Motor neuron (in vitro differentiated cells): ENCODE results near the gene RBPJL. TPM values are rescaled to one million over a fixed set of nuclear protein-coding genes. Genes with fewer than 3 reads are reported as not detected.

ENCODE experiments used
- ATAC-seq, 8 experiments: fragments of 200-7000 bp; cut with Tn5 transposase; replicated peaks in 6 of 8; 2 replicates each; pipeline ENCODE4 v1.8.0; 2021; ENCODE audit warnings: mild to moderate bottlenecking in 8 of 8, moderate library complexity in 8 of 8
- H3K27ac ChIP-seq, 2 donors: fragments of 250-450 bp; sonication (Bioruptor Pico); 2 replicates each; pipeline ENCODE4 v1.9.0; 2021; ENCODE audit warnings: antibody characterized with exemption in 2 of 2, mild to moderate bottlenecking in 2 of 2, moderate library complexity in 1 of 2
- H3K4me1 ChIP-seq, 2 donors: fragments of 250-450 bp; sonication (Bioruptor Pico); replicated peaks in 1 of 2; 2 replicates each; pipeline ENCODE4 v1.6.1; 2021; ENCODE audit warnings: antibody characterized with exemption in 2 of 2, mild to moderate bottlenecking in 2 of 2, moderate library complexity in 1 of 2
- H3K4me3 ChIP-seq, 5 donors: fragments of 250-450 bp; sonication (Bioruptor Pico); 2 replicates each; pipeline ENCODE4 v1.9.0; 2021; ENCODE audit warnings: antibody characterized with exemption in 5 of 5, mild to moderate bottlenecking in 5 of 5, moderate library complexity in 4 of 5
- WGBS, 10 experiments: fragments of 450-650 bp; shearing (Covaris generic); methylation state at CpG; one replicate each; pipeline ENCODE4 v1.0.0; 2022; 5-methylcytosine and 5-hydroxymethylcytosine counted together
- in situ Hi-C, 9 experiments: fragments of 400-800 bp; cut with MboI; loops; one replicate each; pipeline ENCODE4 v1.15.0; 2021; ENCODE audit warnings: low sequenced_read_pairs in 9 of 9, low pct_unique_long_range_greater_than_20kb in 2 of 9; ENCODE audit not compliant: unreplicated experiment in 9 of 9
- total RNA-seq, 8 experiments: library from RNA; unstranded; fragments of 300-600 nt; gene quantifications; 2 replicates each; pipeline versions ENCODE4 v1.2.3 to v1.2.4, GENCODE V29; 2022

The RBPJL gene
- under 1 TPM in 1 of 8 experiments, not detected in 7; 0.62 TPM for total RNA-seq

GRCh38 chr20:45306431-45306982 is at the start of gene RBPJL:
Gene RBPJL (plus strand): TSS chr20:45306840. CDS start chr20:45306923, 83 bp downstream.
- H3K27ac ChIP-seq: no peak within 1 kb of the TSS
- H3K4me1 ChIP-seq: no peaks in the 10 kb centered on the region
- H3K4me3 ChIP-seq: no peak within 1 kb of the TSS
- in situ Hi-C loops: loop anchor here in 4 of 9 experiments (10.0 to 25.0 kb wide), 3 partner anchors 131 to 456 kb away; partner anchors contain the start of gene KCNS1 (in 1 of the 4)
- 60 to 80% (median 69%) methylated on average over 1 to 11 of the region's 41 CpGs; no CpG with 5 or more reads in 7 of the 10 experiments for WGBS, 10 experiments
- ATAC-seq: peak in 1 of 8 experiments; percentile 56

GRCh38 chr20:45257161-45257560 is 49.5 kb upstream of the RBPJL start:
- 80 to 100% (median 86%) methylated on average over 1 to 3 of the region's 3 CpGs; no CpG with 5 or more reads in 4 of the 10 experiments for WGBS, 10 experiments
- in situ Hi-C loops: no loop called here
- Histone ChIP-seq H3K27ac (no peak overlapping the region), H3K4me3 (no peak overlapping the region), H3K4me1 (peaks cover 21% of the 10 kb centered on the region in 2 donors)
- ATAC-seq: no peak

- Histone ChIP-seq H3K27ac (peak overlapping the region in 1 of 2 donors; percentile 42), H3K4me1 (peaks cover 21% of the 10 kb centered on the region in 2 donors), H3K4me3 (no peak overlapping the region)
- WGBS, 10 experiments: 30 to 94% (median 68%) methylated on average over 2 to 7 of the region's 7 CpGs; no CpG with 5 or more reads in 2 of the 10 experiments
- peak in 3 of 8 experiments; percentile 15 to 26 (median 24) for ATAC-seq
- in situ Hi-C loops: no loop called here
Observed at GRCh38 chr20:45257711-45258110, 48.9 kb upstream of the RBPJL start.

- H3K27ac ChIP-seq: peak overlapping the region; percentile 21 to 47
- WGBS, 10 experiments: 14 to 89% (median 69%) methylated on average over 1 to 3 of the region's 3 CpGs; no CpG with 5 or more reads in 3 of the 10 experiments
- H3K4me3 ChIP-seq: no peak overlapping the region
- in situ Hi-C loops: no loop called here
- peak in 5 of 8 experiments; percentile 61 to 97 (median 89) for ATAC-seq
- H3K4me1 ChIP-seq: peaks cover 21% of the 10 kb centered on the region in 2 donors
Observed at GRCh38 chr20:45258259-45258658, 48.4 kb upstream of the RBPJL start.

GRCh38 chr20:45258664-45259063 is 48.0 kb upstream of the RBPJL start:
- in situ Hi-C loops: no loop called here
- H3K27ac ChIP-seq: peak overlapping the region; percentile 21 to 47
- H3K4me3 ChIP-seq: no peak overlapping the region
- H3K4me1 ChIP-seq: peaks cover 21% of the 10 kb centered on the region in 2 donors
- 0 to 19% (median 5%) methylated on average over 1 to 2 of the region's 2 CpGs; no CpG with 5 or more reads in 3 of the 10 experiments for WGBS, 10 experiments
- peak in 5 of 8 experiments; percentile 21 to 57 (median 50) for ATAC-seq

GRCh38 chr20:45263556-45264266 is 42.9 kb upstream of the RBPJL start:
- H3K4me3 ChIP-seq: no peak overlapping the region
- ATAC-seq: peak in 2 of 8 experiments; percentile 68 to 86
- no peak overlapping the region for H3K27ac ChIP-seq
- WGBS, 10 experiments: 7 to 100% (median 79%) methylated on average over 2 to 3 of the region's 3 CpGs
- in situ Hi-C loops: no loop called here
- H3K4me1 ChIP-seq: peaks cover 6 to 7% of the 10 kb centered on the region in 2 donors

GRCh38 chr20:45266977-45267376 is 39.7 kb upstream of the RBPJL start:
- Histone ChIP-seq H3K4me3 (no peak overlapping the region), H3K4me1 (no peaks in the 10 kb centered on the region), H3K27ac (no peak overlapping the region)
- in situ Hi-C loops: no loop called here
- ATAC-seq: no peak

- no peak overlapping the region for H3K4me3 ChIP-seq
- no peaks in the 10 kb centered on the region for H3K4me1 ChIP-seq
- in situ Hi-C loops: no loop called here
- no peak for ATAC-seq
- no peak overlapping the region for H3K27ac ChIP-seq
- 33 to 100% (median 85%) methylated on average over 1 to 2 of the region's 3 CpGs; no CpG with 5 or more reads in 3 of the 10 experiments for WGBS, 10 experiments
Observed at GRCh38 chr20:45268531-45268930, 38.1 kb upstream of the RBPJL start.

GRCh38 chr20:45269056-45269455 is 37.6 kb upstream of the RBPJL start:
- Histone ChIP-seq H3K4me3 (no peak overlapping the region), H3K27ac (no peak overlapping the region), H3K4me1 (no peaks in the 10 kb centered on the region)
- WGBS, 10 experiments: 20 to 100% (median 78%) methylated on average over 2 to 3 of the region's 3 CpGs; no CpG with 5 or more reads in 4 of the 10 experiments
- peak in 1 of 8 experiments; percentile 33 for ATAC-seq
- in situ Hi-C loops: no loop called here

GRCh38 chr20:45269754-45270270 is 36.8 kb upstream of the RBPJL start:
- Histone ChIP-seq H3K4me1 (no peaks in the 10 kb centered on the region), H3K27ac (no peak overlapping the region), H3K4me3 (no peak overlapping the region)
- WGBS, 10 experiments: 14 to 98% (median 80%) methylated on average over 2 to 4 of the region's 4 CpGs; no CpG with 5 or more reads in 2 of the 10 experiments
- in situ Hi-C loops: no loop called here
- ATAC-seq: peak in 1 of 8 experiments; percentile 14

GRCh38 chr20:45275338-45275737 is 31.3 kb upstream of the RBPJL start:
- H3K4me1 ChIP-seq: no peaks in the 10 kb centered on the region
- WGBS, 10 experiments: 0 to 92% (median 77%) methylated on average over 1 to 3 of the region's 3 CpGs; no CpG with 5 or more reads in 1 of the 10 experiments
- in situ Hi-C loops: loop anchor here in 6 of 9 experiments (25.0 kb wide), 3 partner anchors 138 to 238 kb away; partner anchors contain the start of genes KCNS1 (in 1 of the 6), WFDC12 (in 1 of the 6) and WFDC5 (in 1 of the 6)
- H3K27ac ChIP-seq: no peak overlapping the region
- no peak for ATAC-seq
- no peak overlapping the region for H3K4me3 ChIP-seq

- 0 to 100% (median 71%) methylated on average over 1 of the region's 1 CpG; no CpG with 5 or more reads in 1 of the 10 experiments for WGBS, 10 experiments
- no peak overlapping the region for H3K4me3 ChIP-seq
- ATAC-seq: peak in 1 of 8 experiments; percentile 42
- in situ Hi-C loops: loop anchor here in 6 of 9 experiments (25.0 kb wide), 3 partner anchors 143 to 243 kb away; partner anchors contain the start of genes KCNS1 (in 1 of the 6), WFDC12 (in 1 of the 6) and WFDC5 (in 1 of the 6)
- H3K27ac ChIP-seq: no peak overlapping the region
- H3K4me1 ChIP-seq: no peaks in the 10 kb centered on the region
Observed at GRCh38 chr20:45279992-45280391, 26.6 kb upstream of the RBPJL start.
